Measurements from ENCODE around the gene INSC. TPM values are rescaled to one million over a fixed set of nuclear protein-coding genes. Genes with fewer than 3 reads are reported as not detected.

The INSC gene
- total and polyA plus RNA-seq, 2 of the 8 experiments (the other 6 are each of a cell fraction or from before 2014, with no cell fraction given), result 0.58 to 0.59 TPM

GRCh38 chr11:15139096-15139770 lies 24.5 kb downstream of the INSC start (continued):
- TF ChIP-seq CHD7 (IDR thresholded peaks at IDR 0.05; ENCODE audit: insufficient replicate concordance, low read length) (no peak), SRF (IDR thresholded peaks at IDR 0.05; ENCODE audit: low read depth, low read length) (no peak), BRCA1 (IDR thresholded peaks at IDR 0.05; ENCODE audit: low read depth, low read length) (no peak), NANOG (IDR thresholded peaks at IDR 0.05; ENCODE audit: insufficient read depth, low read depth, low read length, poor library complexity, severe bottlenecking) (no peak)
